Measurements from ENCODE around the gene CEP164. TPM values are rescaled to one million over a fixed set of nuclear protein-coding genes. Genes with fewer than 3 reads are reported as not detected.

Gene CEP164
- total RNA-seq (10 to 100 TPM; 46.7 to 52.6 TPM), total RNA-seq (95.5 to 102 reads per million in 2 donors)

DNA sequence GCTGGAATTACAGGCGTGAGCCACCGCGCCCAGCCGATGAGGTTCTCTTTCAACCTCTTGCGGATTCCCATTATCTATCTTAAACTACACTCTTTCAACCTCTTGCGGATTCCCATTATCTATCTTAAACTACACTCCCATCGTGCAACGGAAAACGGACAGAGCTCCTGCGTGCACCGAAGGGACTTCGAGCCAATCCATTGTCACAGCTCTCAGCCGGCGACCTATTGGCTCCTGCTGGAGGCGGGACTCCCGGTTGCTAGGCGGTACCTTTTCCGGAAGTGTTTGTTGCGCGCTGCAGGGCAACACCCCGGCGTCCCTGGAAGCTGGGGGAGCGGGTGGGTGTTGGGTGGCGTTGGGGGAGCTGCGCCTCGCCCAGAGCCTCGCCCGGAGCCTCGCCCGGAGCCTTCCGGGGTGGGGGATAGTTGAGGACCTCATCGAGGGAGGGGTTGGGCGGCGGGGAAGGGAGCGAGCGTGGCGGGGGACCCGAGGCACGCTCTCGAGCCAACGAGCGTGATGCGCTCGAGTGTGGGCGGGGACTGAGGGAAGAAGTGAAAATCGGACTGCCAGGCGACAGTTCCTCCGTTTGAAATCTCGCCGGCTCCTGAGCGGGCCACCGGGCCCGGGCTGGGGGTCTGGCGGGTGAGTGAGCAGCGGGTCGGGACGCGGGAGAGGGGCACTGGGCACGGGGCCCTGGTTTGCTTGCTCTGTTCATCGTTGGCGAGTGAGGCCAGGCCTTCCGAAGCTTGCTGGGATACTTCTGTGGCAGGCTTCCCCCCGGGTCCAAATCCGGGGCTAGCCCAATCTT lies at the start of gene CEP164:
TSS of gene CEP164 (plus strand) at position 288 of the 808 bp plus-strand sequence. CDS start 10,733 bp downstream, outside the sequence.
- H3K9me3 ChIP-seq (ENCODE audit: control insufficient read depth, low read length, poor library complexity, severe bottlenecking), result no peaks in the 10 kb centered on the region
- no peaks in the 10 kb centered on the region for H3K36me3 Mint-ChIP-seq (ENCODE audit: low read depth)
- no peaks in the 10 kb centered on the region for H3K27me3 Mint-ChIP-seq
- no peak within 1 kb of the TSS for H3K4me3 Mint-ChIP-seq
- peak; percentile 84 to 92 (median 88) for DNase-seq
- peaks cover 10% of the 10 kb centered on the region for H3K4me1 Mint-ChIP-seq
- peak; percentile 94 for ATAC-seq
- no peak within 1 kb of the TSS for H3K27ac Mint-ChIP-seq

DNA sequence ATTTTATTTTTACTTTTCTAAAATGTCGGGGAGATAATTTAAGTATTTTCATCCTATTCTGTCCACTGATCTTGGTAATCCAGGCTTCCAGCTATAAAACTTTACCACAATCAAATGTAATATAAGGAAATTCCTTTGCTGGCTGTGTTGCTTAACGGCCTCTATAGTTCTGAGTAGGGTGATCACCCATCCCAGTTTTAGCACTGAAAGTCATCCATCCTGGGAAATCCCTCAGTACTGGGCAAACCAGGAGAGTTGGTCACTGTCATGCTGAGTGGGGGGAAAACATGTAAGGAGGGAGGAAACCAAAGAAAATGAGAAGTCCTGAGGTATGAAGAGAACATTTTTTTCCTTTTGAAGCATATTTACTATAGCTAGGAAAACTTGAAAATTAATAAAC lies 49.3 kb upstream of the CEP164 start:
- H3K27ac Mint-ChIP-seq, result peak overlapping the region; percentile 93
- H3K9me3 ChIP-seq (ENCODE audit: control insufficient read depth, low read length, poor library complexity, severe bottlenecking), result no peaks in the 10 kb centered on the region
- H3K4me1 Mint-ChIP-seq, result peaks cover 47% of the 10 kb centered on the region
- peaks cover 10% of the 10 kb centered on the region for H3K36me3 Mint-ChIP-seq (ENCODE audit: low read depth)
- H3K27me3 Mint-ChIP-seq, result no peaks in the 10 kb centered on the region
- no peak for ATAC-seq
- H3K4me3 Mint-ChIP-seq, result peak overlapping the region; percentile 58
- DNase-seq, result no peak

DNA sequence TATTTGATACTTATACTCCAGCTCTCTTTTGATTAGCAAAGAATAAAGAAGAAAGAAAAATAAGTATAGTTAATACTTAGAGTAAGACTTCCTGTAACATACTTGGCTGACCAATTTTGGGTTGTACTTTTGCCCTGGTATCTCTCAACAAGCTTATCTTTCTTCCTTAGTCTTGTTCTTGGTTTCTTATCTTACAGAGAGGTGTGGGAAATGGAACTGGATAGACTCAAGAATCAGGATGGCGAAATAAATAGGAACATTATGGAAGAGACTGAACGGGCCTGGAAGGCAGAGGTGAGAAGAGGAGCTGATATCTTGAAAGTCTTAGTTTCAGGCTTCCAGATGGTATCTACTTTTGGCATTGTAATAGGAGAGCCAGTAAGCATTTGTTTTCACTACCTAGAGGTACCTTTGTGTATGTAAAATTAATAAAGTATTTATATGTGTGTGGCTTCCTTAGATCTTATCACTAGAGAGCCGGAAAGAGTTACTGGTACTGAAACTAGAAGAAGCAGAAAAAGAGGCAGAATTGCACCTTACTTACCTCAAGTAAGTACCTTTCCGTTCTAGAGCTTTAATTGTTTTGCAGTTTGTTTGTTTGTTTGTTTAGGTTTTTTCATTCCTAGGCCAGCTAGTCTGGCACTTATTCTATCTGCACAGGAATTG lies 47.8 kb upstream of the CEP164 start:
- Mint-ChIP-seq H3K4me3 (peak overlapping the region; percentile 88), H3K27ac (peak overlapping the region; percentile 93), H3K36me3 (ENCODE audit: low read depth) (peaks cover 8% of the 10 kb centered on the region), H3K4me1 (peaks cover 43% of the 10 kb centered on the region), H3K27me3 (no peaks in the 10 kb centered on the region)
- DNase-seq, result no peak
- peak; percentile 82 for ATAC-seq
- H3K9me3 ChIP-seq (ENCODE audit: control insufficient read depth, low read length, poor library complexity, severe bottlenecking), result no peaks in the 10 kb centered on the region

GRCh38 chr11:117281159-117281558 lies 46.5 kb upstream of the CEP164 start:
- Mint-ChIP-seq H3K4me3 (peak overlapping the region; percentile 88), H3K27me3 (no peaks in the 10 kb centered on the region), H3K36me3 (ENCODE audit: low read depth) (peaks cover 11% of the 10 kb centered on the region), H3K4me1 (peaks cover 32% of the 10 kb centered on the region), H3K27ac (peak overlapping the region; percentile 93)
- DNase-seq (no peak), ATAC-seq (no peak)
- no peaks in the 10 kb centered on the region for H3K9me3 ChIP-seq (ENCODE audit: control insufficient read depth, low read length, poor library complexity, severe bottlenecking)

- peak overlapping the region; percentile 63 for H3K4me3 Mint-ChIP-seq
- H3K27me3 Mint-ChIP-seq, result no peaks in the 10 kb centered on the region
- peak overlapping the region; percentile 93 for H3K27ac Mint-ChIP-seq
- peaks cover 36% of the 10 kb centered on the region for H3K4me1 Mint-ChIP-seq
- DNase-seq (no peak), ATAC-seq (no peak)
- peaks cover 11% of the 10 kb centered on the region for H3K36me3 Mint-ChIP-seq (ENCODE audit: low read depth)
- H3K9me3 ChIP-seq (ENCODE audit: control insufficient read depth, low read length, poor library complexity, severe bottlenecking), result no peaks in the 10 kb centered on the region
Observed at GRCh38 chr11:117281869-117282268, 45.8 kb upstream of the CEP164 start.

GRCh38 chr11:117282956-117283355 lies 44.7 kb upstream of the CEP164 start:
- H3K36me3 Mint-ChIP-seq (ENCODE audit: low read depth), result peaks cover 11% of the 10 kb centered on the region
- H3K27ac Mint-ChIP-seq, result peak overlapping the region; percentile 93
- no peaks in the 10 kb centered on the region for H3K27me3 Mint-ChIP-seq
- H3K9me3 ChIP-seq (ENCODE audit: control insufficient read depth, low read length, poor library complexity, severe bottlenecking), result no peaks in the 10 kb centered on the region
- no peak for DNase-seq
- peaks cover 38% of the 10 kb centered on the region for H3K4me1 Mint-ChIP-seq
- no peak for ATAC-seq
- H3K4me3 Mint-ChIP-seq, result no peak overlapping the region

DNA sequence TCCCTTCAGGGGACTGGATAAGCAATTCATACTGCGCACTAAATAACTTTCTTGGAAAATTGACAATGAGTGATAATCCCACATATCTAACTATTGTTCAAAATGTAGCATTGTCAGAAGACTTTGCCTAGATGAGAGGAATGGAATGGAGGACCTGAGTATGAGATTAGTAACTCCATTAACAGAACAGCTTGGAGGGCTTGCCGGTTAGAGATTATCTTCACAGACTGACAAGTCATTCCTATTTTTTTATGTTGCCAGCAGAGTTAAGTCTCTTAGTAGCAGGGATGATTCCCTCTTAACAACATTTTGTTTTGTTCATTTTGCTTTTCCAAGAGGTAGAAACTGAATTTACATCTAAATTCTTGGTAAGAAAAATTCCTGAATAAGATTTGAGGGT lies 43.6 kb upstream of the CEP164 start:
- H3K27me3 Mint-ChIP-seq, result no peaks in the 10 kb centered on the region
- DNase-seq (no peak), ATAC-seq (no peak)
- no peaks in the 10 kb centered on the region for H3K9me3 ChIP-seq (ENCODE audit: control insufficient read depth, low read length, poor library complexity, severe bottlenecking)
- H3K4me1 Mint-ChIP-seq, result peaks cover 34% of the 10 kb centered on the region
- peaks cover 13% of the 10 kb centered on the region for H3K36me3 Mint-ChIP-seq (ENCODE audit: low read depth)
- no peak overlapping the region for H3K4me3 Mint-ChIP-seq
- no peak overlapping the region for H3K27ac Mint-ChIP-seq

DNA sequence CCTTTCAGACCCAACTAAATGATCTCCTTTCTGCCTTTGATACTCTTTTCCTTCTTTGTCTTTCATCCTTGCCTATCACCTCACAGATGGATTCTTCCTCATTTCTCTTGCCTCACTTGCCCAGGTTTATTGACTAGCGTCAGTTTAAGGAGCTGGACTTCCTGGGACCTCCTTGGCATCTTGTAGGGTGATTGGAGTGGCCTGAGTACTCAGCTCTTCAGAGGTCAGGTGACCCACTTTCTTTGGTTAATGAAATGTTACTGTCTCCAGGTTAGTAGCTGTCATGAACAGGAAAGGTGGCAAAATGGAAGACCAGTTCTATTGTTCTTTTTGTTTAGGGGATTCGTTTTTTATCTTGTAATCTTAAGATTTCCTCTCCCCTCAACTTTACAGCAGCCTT lies 41.1 kb upstream of the CEP164 start:
- DNase-seq (no peak), ATAC-seq (no peak)
- Mint-ChIP-seq H3K4me1 (peaks cover 15% of the 10 kb centered on the region), H3K27ac (peak overlapping the region; percentile 68), H3K4me3 (no peak overlapping the region), H3K27me3 (no peaks in the 10 kb centered on the region), H3K36me3 (ENCODE audit: low read depth) (peaks cover 16% of the 10 kb centered on the region)
- no peaks in the 10 kb centered on the region for H3K9me3 ChIP-seq (ENCODE audit: control insufficient read depth, low read length, poor library complexity, severe bottlenecking)

- Mint-ChIP-seq H3K4me3 (no peak overlapping the region), H3K27ac (peak overlapping the region; percentile 68), H3K4me1 (peaks cover 6% of the 10 kb centered on the region), H3K36me3 (ENCODE audit: low read depth) (peaks cover 9% of the 10 kb centered on the region), H3K27me3 (no peaks in the 10 kb centered on the region)
- ATAC-seq (no peak), DNase-seq (no peak)
- no peaks in the 10 kb centered on the region for H3K9me3 ChIP-seq (ENCODE audit: control insufficient read depth, low read length, poor library complexity, severe bottlenecking)
Observed at GRCh38 chr11:117287668-117288067, 40.0 kb upstream of the CEP164 start.

DNA sequence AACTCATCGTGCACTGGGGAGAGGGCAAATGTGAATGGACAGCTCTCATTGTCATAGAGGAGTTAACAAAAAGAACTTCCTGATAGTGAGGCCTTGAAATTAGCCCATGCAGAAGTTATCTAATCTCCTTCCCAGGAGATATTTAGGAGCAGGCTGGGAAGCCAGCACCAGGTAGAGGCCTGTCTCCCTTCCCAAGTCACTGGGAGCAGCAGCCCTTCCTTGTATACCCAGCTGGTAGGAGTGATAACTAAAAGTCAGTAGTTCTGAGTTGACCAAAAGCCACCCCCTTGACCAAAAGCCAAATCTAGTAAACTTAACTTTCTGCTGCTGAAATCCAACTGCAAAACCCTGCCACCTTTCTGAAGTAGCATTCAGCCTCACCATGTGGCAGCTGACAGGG lies 37.9 kb upstream of the CEP164 start:
- no peak for ATAC-seq
- Mint-ChIP-seq H3K4me1 (peaks cover 8% of the 10 kb centered on the region), H3K27ac (peak overlapping the region; percentile 78)

DNA sequence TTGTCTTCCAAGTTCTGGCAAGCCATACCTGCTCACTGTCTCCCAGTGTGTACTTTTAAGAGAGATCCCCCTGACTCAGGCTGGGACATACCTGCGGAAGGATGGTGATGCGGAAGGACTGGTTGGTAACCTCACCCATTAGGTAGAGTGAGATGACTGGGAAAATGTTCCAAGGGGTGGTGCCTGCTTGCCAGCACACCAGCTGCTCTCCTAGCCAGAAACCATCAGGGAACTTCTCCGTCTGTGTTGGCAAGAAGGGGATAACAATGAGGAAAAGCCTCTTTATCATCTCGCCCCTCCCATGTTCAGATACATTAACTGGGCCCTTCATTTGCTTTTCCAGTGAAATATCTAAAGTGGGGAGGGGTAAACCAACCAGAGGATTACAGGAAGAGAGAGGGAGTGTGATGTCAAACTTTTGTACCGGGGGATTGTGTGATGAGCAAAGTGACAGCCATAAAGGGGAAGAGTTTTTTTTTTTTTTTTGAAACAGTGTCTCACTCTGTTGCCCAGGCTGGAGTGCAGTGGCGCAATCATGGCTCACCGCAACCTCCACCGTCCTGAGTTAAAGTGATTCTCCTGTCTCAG lies 36.8 kb upstream of the CEP164 start, which contains the start of gene BACE1-AS:
TSS of gene BACE1-AS (plus strand) at position 538 of the 588 bp plus-strand sequence.
- no peaks in the 10 kb centered on the region for H3K27me3 Mint-ChIP-seq
- H3K27ac Mint-ChIP-seq, result no peak within 1 kb of the TSS
- peaks cover 8% of the 10 kb centered on the region for H3K4me1 Mint-ChIP-seq
- H3K36me3 Mint-ChIP-seq (ENCODE audit: low read depth), result peaks cover 5% of the 10 kb centered on the region
- DNase-seq (no peak), ATAC-seq (no peak)
- no peaks in the 10 kb centered on the region for H3K9me3 ChIP-seq (ENCODE audit: control insufficient read depth, low read length, poor library complexity, severe bottlenecking)
- H3K4me3 Mint-ChIP-seq, result no peak within 1 kb of the TSS

More for the DNA sequence above, 37.9 kb upstream of the CEP164 start:
- Mint-ChIP-seq H3K36me3 (ENCODE audit: low read depth) (peaks cover 8% of the 10 kb centered on the region), H3K27me3 (no peaks in the 10 kb centered on the region), H3K4me3 (no peak overlapping the region)
- DNase-seq, result no peak
- H3K9me3 ChIP-seq (ENCODE audit: control insufficient read depth, low read length, poor library complexity, severe bottlenecking), result no peaks in the 10 kb centered on the region

- H3K27me3 Mint-ChIP-seq, result no peaks in the 10 kb centered on the region
- peaks cover 5% of the 10 kb centered on the region for H3K36me3 Mint-ChIP-seq (ENCODE audit: low read depth)
- no peak overlapping the region for H3K27ac Mint-ChIP-seq
- H3K4me3 Mint-ChIP-seq, result no peak overlapping the region
- peaks cover 5% of the 10 kb centered on the region for H3K4me1 Mint-ChIP-seq
- no peaks in the 10 kb centered on the region for H3K9me3 ChIP-seq (ENCODE audit: control insufficient read depth, low read length, poor library complexity, severe bottlenecking)
- DNase-seq (no peak), ATAC-seq (no peak)
Observed at GRCh38 chr11:117292616-117293015, 35.0 kb upstream of the CEP164 start.

DNA sequence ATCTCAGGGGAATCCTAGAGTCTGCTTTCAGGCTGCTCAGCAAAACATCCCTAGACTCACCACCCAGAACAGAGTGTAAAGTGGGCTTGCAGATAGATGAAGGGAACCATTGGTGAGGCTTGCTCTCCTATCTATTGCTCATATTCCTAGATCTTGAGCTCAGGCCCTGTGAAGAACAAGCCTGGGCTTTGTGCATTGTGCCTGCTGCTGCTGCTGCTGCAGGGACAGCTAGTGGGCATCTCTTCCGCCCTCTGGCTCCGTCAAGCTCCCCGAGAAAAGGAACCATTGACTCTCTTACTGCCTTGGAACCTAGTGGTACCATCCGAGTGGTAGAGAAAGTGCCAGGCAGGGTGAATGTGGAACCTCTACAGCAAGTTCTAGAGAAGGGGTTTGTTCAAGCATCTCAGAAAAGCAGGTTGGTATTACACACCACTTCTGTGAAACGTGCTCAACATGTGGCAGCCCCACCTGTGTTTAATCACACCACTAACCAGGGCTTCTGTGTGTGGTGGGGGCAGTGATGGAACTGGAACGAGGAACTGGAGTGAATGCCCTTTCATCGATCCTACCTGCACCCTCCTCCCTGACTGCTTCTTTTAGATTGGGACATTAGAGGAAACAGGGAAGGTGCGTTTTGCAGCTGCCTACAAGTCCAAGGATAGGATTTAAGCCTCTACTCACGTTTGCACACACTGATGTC lies 32.1 kb upstream of the CEP164 start:
- DNase-seq, result no peak
- H3K27ac Mint-ChIP-seq, result no peak overlapping the region
- no peak overlapping the region for H3K4me3 Mint-ChIP-seq
- ATAC-seq, result no peak
- no peaks in the 10 kb centered on the region for H3K36me3 Mint-ChIP-seq (ENCODE audit: low read depth)
- no peaks in the 10 kb centered on the region for H3K9me3 ChIP-seq (ENCODE audit: control insufficient read depth, low read length, poor library complexity, severe bottlenecking)
- peaks cover 2% of the 10 kb centered on the region for H3K27me3 Mint-ChIP-seq
- H3K4me1 Mint-ChIP-seq, result peaks cover 8% of the 10 kb centered on the region
